22Rv1 (cell line): Measurements from ENCODE around the gene PSPH.
"Not testable (repeated sequence)": the region's sequence is repeated elsewhere in the genome, so short reads cannot be mapped to it uniquely, and the experiment has no call there.

Experiments
- CTCF ChIP-seq: fragments of 450-650 bp; IDR thresholded peaks from 2 replicates; pipeline ENCODE4 v1.5.1; 2017; ENCODE audit warnings: mild to moderate bottlenecking
- ZFX ChIP-seq: fragments of 450-650 bp; IDR thresholded peaks from 2 replicates; pipeline ENCODE4 v1.6.1; 2017; ENCODE audit warnings: antibody characterized with exemption, borderline replicate concordance

- not testable (repeated sequence) for TF ChIP-seq CTCF, ZFX
Observed at GRCh38 chr7:56017015-56017414, 34.2 kb downstream of the PSPH start.
